22Rv1 (cell line): ENCODE results near the gene FBN2.

Source experiments
- ZFX ChIP-seq: fragments of 450-650 bp; IDR thresholded peaks from 2 replicates; pipeline ENCODE4 v1.6.1; 2017; ENCODE audit warnings: antibody characterized with exemption, borderline replicate concordance
- TF ChIP-seq, protein P1 (sequence below): fragments of 450-650 bp; IDR thresholded peaks from 2 replicates; pipeline ENCODE4 v1.5.1; 2017; ENCODE audit warnings: mild to moderate bottlenecking

DNA sequence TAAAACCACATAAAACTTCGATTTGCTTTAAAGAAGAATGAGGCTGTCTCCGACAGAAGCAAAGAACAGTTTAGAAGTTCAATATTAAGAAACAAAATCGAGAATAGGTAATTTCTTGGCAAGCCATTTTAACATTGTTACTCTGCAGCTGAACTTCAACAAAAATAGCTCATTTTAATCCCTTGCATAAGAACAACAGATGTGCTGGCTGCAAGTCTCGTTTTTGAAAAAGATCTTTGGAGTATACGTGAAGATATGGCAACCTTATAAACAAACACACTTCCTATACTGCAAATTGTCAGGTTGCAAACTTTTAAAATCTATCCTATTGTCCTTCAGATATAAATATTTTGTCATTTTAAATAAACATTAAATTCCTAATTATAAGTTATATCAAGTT, 71.5 kb downstream of the FBN2 start:
- TF ChIP-seq, protein P1, sequence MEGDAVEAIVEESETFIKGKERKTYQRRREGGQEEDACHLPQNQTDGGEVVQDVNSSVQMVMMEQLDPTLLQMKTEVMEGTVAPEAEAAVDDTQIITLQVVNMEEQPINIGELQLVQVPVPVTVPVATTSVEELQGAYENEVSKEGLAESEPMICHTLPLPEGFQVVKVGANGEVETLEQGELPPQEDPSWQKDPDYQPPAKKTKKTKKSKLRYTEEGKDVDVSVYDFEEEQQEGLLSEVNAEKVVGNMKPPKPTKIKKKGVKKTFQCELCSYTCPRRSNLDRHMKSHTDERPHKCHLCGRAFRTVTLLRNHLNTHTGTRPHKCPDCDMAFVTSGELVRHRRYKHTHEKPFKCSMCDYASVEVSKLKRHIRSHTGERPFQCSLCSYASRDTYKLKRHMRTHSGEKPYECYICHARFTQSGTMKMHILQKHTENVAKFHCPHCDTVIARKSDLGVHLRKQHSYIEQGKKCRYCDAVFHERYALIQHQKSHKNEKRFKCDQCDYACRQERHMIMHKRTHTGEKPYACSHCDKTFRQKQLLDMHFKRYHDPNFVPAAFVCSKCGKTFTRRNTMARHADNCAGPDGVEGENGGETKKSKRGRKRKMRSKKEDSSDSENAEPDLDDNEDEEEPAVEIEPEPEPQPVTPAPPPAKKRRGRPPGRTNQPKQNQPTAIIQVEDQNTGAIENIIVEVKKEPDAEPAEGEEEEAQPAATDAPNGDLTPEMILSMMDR: no peak
- TF ChIP-seq ZFX: no peak
